Transverse colon (tissue), 4 donors: ENCODE data around the gene TOM1L2. TPM values are rescaled to one million over a fixed set of nuclear protein-coding genes. Genes with fewer than 3 reads are reported as not detected.
A peak's percentile ranks its signal among the peaks of the same experiment; 100 is the strongest.

Experiments used
- DNase-seq: peaks from one replicate; pipeline ENCODE4 v3.0.0-alpha.2; 2019
- H3K27ac ChIP-seq, 4 donors: fragments of 200-600 bp; sonication (generic); 2 replicates each; pipeline ENCODE4 v1.5.1; 2016 to 2018; ENCODE audit warnings: inconsistent platforms in 4 of 4
- H3K27me3 ChIP-seq: fragments of 200-600 bp; sonication (generic); 2 replicates; pipeline ENCODE4 v1.5.1; 2017; ENCODE audit warnings: inconsistent platforms
- H3K36me3 ChIP-seq, 4 donors: fragments of 200-600 bp; sonication (generic); 2 replicates each; pipeline ENCODE4 v1.5.1; 2017 to 2019; ENCODE audit warnings: inconsistent platforms in 4 of 4
- H3K4me1 ChIP-seq, 4 donors: fragments of 200-600 bp; sonication (generic); 2 replicates each; pipeline ENCODE4 v1.5.1; 2017 to 2020; ENCODE audit warnings: inconsistent platforms in 4 of 4
- H3K4me3 ChIP-seq, 4 donors: fragments of 200-600 bp; sonication (generic); 1 replicate in 1 of 4; 2 replicates in 3 of 4; pipeline versions ENCODE4 v1.5.1 to v1.6.1; 2017 to 2019; ENCODE audit warnings: inconsistent platforms in 4 of 4
- H3K9me3 ChIP-seq, 2 donors: fragments of 200-600 bp; sonication (generic); 2 replicates each; pipeline ENCODE4 v1.5.1; 2017 to 2019; ENCODE audit warnings: inconsistent platforms in 2 of 2
- CTCF ChIP-seq, 5 experiments: fragments of 200-600 bp in 3 of 5; fragments of 450-650 bp in 2 of 5; sonication (generic) in 3 of 5; IDR thresholded peaks; 1 replicate in 2 of 5; 2 replicates in 3 of 5; pipeline ENCODE4 v1.5.1; 2016 to 2017; ENCODE audit warnings: antibody characterized with exemption in 5 of 5, inconsistent platforms in 3 of 5, mild to moderate bottlenecking in 2 of 5, moderate library complexity in 1 of 5
- EP300 ChIP-seq: sonication (generic); formaldehyde crosslinking; IDR thresholded peaks from one replicate; pipeline ENCODE4 v1.6.1; 2017; ENCODE audit warnings: antibody characterized with exemption, low read depth
- POLR2A ChIP-seq: fragments of 450-650 bp; IDR thresholded peaks from one replicate; pipeline ENCODE4 v1.6.1; 2016; ENCODE audit warnings: antibody characterized with exemption, mild to moderate bottlenecking, moderate library complexity
- POLR2AphosphoS5 ChIP-seq, 3 donors: sonication (generic); formaldehyde crosslinking; IDR thresholded peaks; one replicate each; pipeline ENCODE4 v1.6.1; 2016; ENCODE audit warnings: antibody characterized with exemption in 3 of 3
- WGBS, 2 donors: methylation state at CpG; one replicate each; pipeline ENCODE4 v1.1.5; 2018; ENCODE audit warnings: low coverage in 1 of 2; 5-methylcytosine and 5-hydroxymethylcytosine counted together
- in situ Hi-C, 4 donors: fragments of 200-750 bp; cut with MboI; loops; one replicate each; pipeline versions ENCODE4 v1.15.0 to v1.15.1; 2017; ENCODE audit warnings: low sequenced_read_pairs in 3 of 4, low pct_ligation_motif_present in 1 of 4, low pct_unique_long_range_greater_than_20kb in 1 of 4
- intact Hi-C: fragments of 100-400 bp; cut with DNase I; formaldehyde crosslinking; loops from one replicate; pipeline ENCODE4 v1.15.1; 2023; ENCODE audit warnings: low total_unique reads
- total RNA-seq, 4 donors: library from RNA; depleted of rRNA; stranded (reverse); fragments of >200 nt; gene quantifications; one replicate each; pipeline ENCODE4 v1.1.0, GENCODE V29; 2016

TOM1L2 gene
- total RNA-seq, 4 donors from 2014 or later, result 65.9 to 178 (median 97.7) TPM

GRCh38 chr17:17813055-17813724, 159.0 kb downstream of the TOM1L2 start:
- intact Hi-C loops (loop anchor here (2.0 to 10.0 kb wide), 2 partner anchors 48 to 112 kb away; no protein-coding TSS in a partner anchor), in situ Hi-C loops (no loop called here)
- Histone ChIP-seq H3K36me3 (peaks cover 0 to 36% (median 7%) of the 10 kb centered on the region in 4 donors), H3K27me3 (no peaks in the 10 kb centered on the region), H3K9me3 (no peaks in the 10 kb centered on the region), H3K4me3 (no peak overlapping the region), H3K27ac (peak overlapping the region in 2 of 4 donors; percentile 37 to 48), H3K4me1 (peaks cover 3 to 35% (median 20%) of the 10 kb centered on the region in 4 donors)
- no peak for DNase-seq
- WGBS, 2 donors, result 92% methylated on average over 17 of the region's 25 CpGs; no CpG with 5 or more reads in 1 of the 2 donors
- no peak for TF ChIP-seq POLR2AphosphoS5 (IDR thresholded peaks at IDR 0.05)
- no peak for TF ChIP-seq EP300
- no peak for TF ChIP-seq POLR2A
- no peak for TF ChIP-seq CTCF (IDR thresholded peaks at IDR 0.05)

- intact Hi-C loops (loop anchor here (2.0 to 10.0 kb wide), 2 partner anchors 48 to 112 kb away; no protein-coding TSS in a partner anchor), in situ Hi-C loops (no loop called here)
- H3K4me1 ChIP-seq, result peaks cover 3 to 29% (median 17%) of the 10 kb centered on the region in 4 donors
- no peak overlapping the region for H3K4me3 ChIP-seq
- H3K36me3 ChIP-seq, result peaks cover 0 to 34% (median 6%) of the 10 kb centered on the region in 4 donors
- TF ChIP-seq CTCF (IDR thresholded peaks at IDR 0.05) (peak; percentile 99 to 100 (median 100)), POLR2AphosphoS5 (IDR thresholded peaks at IDR 0.05) (peak in 1 of 3 donors; percentile 15), EP300 (no peak), POLR2A (no peak)
- H3K27me3 ChIP-seq, result no peaks in the 10 kb centered on the region
- peak overlapping the region; percentile 34 to 60 (median 46) for H3K27ac ChIP-seq
- H3K9me3 ChIP-seq, result no peaks in the 10 kb centered on the region
- WGBS, 2 donors, result 55 to 56% methylated on average over 4 to 38 of the region's 59 CpGs
- peak; percentile 74 for DNase-seq
Measured at GRCh38 chr17:17812211-17813054, 159.8 kb downstream of the TOM1L2 start.

- Histone ChIP-seq H3K9me3 (no peaks in the 10 kb centered on the region), H3K27me3 (no peaks in the 10 kb centered on the region), H3K36me3 (peaks cover 0 to 26% (median 2%) of the 10 kb centered on the region in 4 donors), H3K4me3 (no peak overlapping the region), H3K4me1 (peaks cover 3 to 29% (median 17%) of the 10 kb centered on the region in 4 donors), H3K27ac (peak overlapping the region; percentile 34 to 60 (median 46))
- no peak for DNase-seq
- in situ Hi-C loops (no loop called here), intact Hi-C loops (loop anchor here (2.0 to 10.0 kb wide), 2 partner anchors 49 to 113 kb away; no protein-coding TSS in a partner anchor)
- no peak for TF ChIP-seq POLR2A
- no peak for TF ChIP-seq POLR2AphosphoS5 (IDR thresholded peaks at IDR 0.05)
- TF ChIP-seq EP300, result no peak
- no peak for TF ChIP-seq CTCF (IDR thresholded peaks at IDR 0.05)
- WGBS, 2 donors, result 51 to 65% methylated on average over 11 to 15 of the region's 15 CpGs
Measured at GRCh38 chr17:17811381-17812210, 160.6 kb downstream of the TOM1L2 start.
